GM19328 (cell line): ENCODE measurements around the gene TAAR8.
"Not testable (repeated sequence)": the region's sequence is repeated elsewhere in the genome, so short reads cannot be mapped to it uniquely, and the experiment has no call there.

ENCODE experiments used
- ATAC-seq: cut with Tn5 transposase; IDR thresholded peaks from one replicate; pipeline ENCODE4 v1.9.1; 2021; ENCODE audit warnings: mild to moderate bottlenecking, moderate library complexity; ENCODE audit not compliant: unreplicated experiment

Gene TAAR8

DNA sequence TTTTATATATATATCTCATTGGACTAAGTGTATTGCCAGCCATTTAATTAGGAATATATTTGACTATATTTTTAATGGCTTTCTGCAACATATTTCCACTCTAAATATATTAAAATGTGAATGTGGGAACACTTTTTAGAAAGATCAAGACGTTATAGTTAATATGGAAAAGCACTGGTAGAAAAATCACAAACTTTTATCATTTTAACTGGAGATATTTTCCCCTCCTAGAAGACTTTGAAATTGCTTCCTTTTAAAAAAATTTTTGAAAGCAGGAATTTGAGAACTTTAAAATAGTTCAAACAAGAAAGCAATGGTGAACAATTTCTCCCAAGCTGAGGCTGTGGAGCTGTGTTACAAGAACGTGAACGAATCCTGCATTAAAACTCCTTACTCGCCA is 14.5 kb upstream of the TAAR8 start, which contains the start of gene TAAR9:
Gene TAAR9, plus strand, starts transcription at position 301 of the 400 bp plus-strand sequence. Its CDS starts 13 bp downstream, at position 314.
- no peak for ATAC-seq

DNA sequence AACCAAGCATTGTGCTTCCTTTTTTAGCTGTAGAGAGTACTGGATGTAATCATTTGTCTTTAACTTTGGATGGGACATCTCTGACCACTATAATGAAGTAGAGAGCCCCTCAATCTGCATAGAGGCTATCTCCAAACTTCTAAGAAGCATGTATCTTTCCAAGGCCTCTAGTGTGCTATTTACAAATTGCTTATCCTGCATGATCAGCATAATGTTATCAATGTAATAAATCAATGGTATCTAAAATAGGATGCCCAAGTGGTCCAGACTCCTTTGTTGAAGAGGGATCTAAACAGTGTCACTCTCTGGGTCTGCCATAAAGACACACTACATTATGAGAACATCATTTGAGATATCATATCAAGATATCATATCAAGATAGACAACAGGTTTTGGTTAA is 7.6 kb upstream of the TAAR8 start:
- no peak for ATAC-seq

GRCh38 chr6:132548746-132549463 is 3.6 kb upstream of the TAAR8 start:
- ATAC-seq: no peak

GRCh38 chr6:132551214-132551613 is 1.3 kb upstream of the TAAR8 start:
- ATAC-seq: no peak

GRCh38 chr6:132560087-132560486 is 7.6 kb downstream of the TAAR8 start:
- not testable (repeated sequence) for ATAC-seq

DNA sequence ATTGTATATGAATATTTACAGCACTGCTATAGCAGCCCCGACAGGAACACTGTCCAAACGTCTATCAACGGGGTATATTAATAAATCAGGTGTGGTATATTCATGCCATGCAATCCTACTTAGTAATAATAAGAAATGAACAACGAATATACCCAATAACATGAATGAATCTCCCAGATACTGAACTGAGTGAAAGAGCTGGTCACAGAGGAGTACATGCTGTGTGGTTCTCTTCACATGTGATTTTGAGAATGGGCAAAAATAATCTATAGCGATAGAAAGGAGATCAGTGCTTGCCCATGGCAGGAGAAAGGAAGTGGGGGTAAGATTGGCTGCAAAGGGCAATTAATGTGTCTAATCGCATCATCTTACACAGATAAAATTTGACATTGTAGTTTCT is 13.9 kb downstream of the TAAR8 start:
- ATAC-seq: no peak

- no peak for ATAC-seq
Observed at GRCh38 chr6:132567566-132567965, 15.1 kb downstream of the TAAR8 start.

GRCh38 chr6:132568611-132569010 is 16.1 kb downstream of the TAAR8 start:
- no peak for ATAC-seq

- ATAC-seq: no peak
Observed at GRCh38 chr6:132569170-132569569, 16.7 kb downstream of the TAAR8 start.

GRCh38 chr6:132570221-132570777 is 17.8 kb downstream of the TAAR8 start, which contains the start of gene TAAR6:
TAAR6 (plus strand) TSS chr6:132570322; CDS start chr6:132570322, 0 bp downstream.
- no peak for ATAC-seq

- ATAC-seq: no peak
Observed at GRCh38 chr6:132571774-132572173, 19.3 kb downstream of the TAAR8 start.

DNA sequence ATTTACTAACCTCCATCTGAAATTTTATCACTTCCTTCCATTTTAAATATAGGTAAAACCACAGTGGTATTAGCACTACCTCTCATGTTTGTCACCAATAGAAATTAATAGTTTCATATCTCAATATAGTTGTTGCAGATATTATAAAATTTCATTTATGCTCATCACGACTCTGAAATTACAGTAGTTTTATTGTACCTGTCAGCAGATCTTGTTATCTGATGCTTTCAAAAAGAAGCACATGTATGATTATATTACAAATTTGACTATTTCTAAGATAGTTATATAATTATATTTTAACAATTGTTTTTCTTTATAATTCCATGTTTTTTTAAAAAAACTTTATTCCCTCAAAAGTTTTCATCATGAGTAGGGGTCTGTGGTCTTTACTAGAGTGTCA is 32.2 kb downstream of the TAAR8 start:
- no peak for ATAC-seq

GRCh38 chr6:132587424-132587823 is 35.0 kb downstream of the TAAR8 start:
- ATAC-seq: no peak

DNA sequence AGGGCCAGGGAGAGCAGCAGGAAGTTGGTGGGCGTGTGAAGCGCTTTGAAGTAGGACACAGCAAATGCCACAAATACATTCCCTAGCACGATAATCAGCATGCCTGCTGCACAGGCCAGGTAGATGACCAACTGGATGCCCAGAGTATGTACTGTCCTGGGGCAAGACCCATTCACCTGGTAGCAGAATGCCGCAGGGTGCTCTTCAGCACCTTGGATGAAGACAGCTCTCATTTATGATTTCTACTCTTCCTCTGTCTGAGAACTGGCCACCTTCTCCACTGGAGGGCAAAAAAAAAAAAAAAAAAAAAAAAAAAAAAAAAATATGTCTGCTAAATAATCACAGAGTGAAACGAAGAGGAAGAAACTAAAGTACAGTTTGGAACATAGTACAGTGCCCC is 37.0 kb downstream of the TAAR8 start, which contains the start of gene TAAR5:
Gene TAAR5, minus strand, starts transcription at position 288 of the 400 bp plus-strand sequence. Its CDS starts 55 bp downstream, at position 233.
- no peak for ATAC-seq

DNA sequence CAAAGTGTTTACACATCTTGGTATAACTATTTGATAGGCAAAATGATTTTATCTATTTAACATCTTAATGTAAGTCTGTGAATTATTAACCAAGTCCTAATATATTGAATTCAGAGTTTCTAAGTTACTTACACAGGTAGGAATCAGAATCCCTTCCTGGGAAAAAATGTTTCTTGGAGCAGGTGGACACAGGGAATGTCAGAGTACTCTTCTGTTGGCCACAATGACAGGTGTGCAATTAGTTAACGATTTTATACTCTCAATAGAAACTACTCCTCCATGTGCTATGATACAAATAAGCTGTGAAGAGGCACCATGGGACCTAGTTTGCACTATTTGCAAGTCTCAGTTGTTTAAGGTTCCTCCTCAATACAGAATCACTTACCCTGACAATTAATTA is 37.9 kb downstream of the TAAR8 start:
- ATAC-seq: no peak

GRCh38 chr6:132592855-132593254 is 40.4 kb downstream of the TAAR8 start:
- ATAC-seq: no peak

GRCh38 chr6:132596201-132596600 is 43.7 kb downstream of the TAAR8 start:
- no peak for ATAC-seq

DNA sequence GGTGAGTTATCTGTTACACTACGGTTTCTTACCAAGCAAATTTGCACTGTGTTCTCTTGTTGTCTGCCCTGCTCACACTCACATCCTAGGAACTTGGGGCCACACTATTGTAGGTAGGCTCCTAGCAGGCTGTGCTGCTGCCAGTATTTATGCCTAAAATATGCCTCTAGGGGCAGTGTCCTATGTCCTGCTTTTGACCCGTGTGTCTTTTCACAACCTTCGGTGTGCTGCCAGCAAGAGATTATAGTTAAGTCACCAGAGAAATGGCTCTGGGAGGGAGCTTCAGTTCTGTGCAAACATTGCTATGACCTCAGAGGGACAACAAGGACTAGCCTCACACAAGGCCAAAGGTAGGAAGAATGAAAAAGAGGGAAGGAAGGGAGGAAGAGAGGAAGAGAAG is 46.0 kb downstream of the TAAR8 start:
- peak; percentile 90 for ATAC-seq

DNA sequence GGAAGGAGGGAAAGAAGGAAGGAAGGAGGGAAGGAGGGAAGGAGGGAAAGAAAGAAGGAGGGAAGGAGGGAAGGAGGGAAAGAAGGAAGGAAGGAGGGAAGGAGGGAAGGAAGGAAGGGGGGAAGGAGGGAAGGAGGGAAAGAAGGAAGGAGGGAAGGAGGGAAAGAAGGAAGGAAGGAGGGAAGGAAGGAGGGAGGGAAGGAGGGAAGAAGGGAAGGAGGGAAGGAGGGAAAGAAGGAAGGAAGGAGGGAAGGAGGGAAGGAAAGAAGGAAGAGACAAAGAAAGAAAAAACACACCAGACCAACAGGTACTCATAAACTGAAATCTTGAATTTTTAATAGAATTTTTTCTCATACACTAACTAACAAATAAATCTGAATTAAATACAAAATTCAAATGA is 48.4 kb downstream of the TAAR8 start:
- ATAC-seq: not testable (repeated sequence)
